Prostate gland (tissue), 2 donors: ENCODE data around the gene FHIT. TPM values are rescaled to one million over a fixed set of nuclear protein-coding genes. Genes with fewer than 3 reads are reported as not detected.

Experiments used
- DNase-seq: peaks from one replicate; pipeline ENCODE4 v3.0.0-alpha.2; 2019; ENCODE audit warnings: low spot score
- H3K27ac ChIP-seq, 2 donors: fragments of 200-600 bp; sonication (generic); 2 replicates each; pipeline ENCODE4 v1.5.1; 2017 to 2019
- H3K27me3 ChIP-seq: fragments of 200-600 bp; sonication (generic); replicated peaks from 2 replicates; pipeline ENCODE4 v1.5.1; 2019; ENCODE audit not compliant: insufficient read depth
- H3K36me3 ChIP-seq, 2 donors: fragments of 200-600 bp; sonication (generic); 1 replicate in 1 of 2; 2 replicates in 1 of 2; pipeline versions ENCODE4 v1.5.1 to v1.8.1; 2017 to 2019
- H3K4me1 ChIP-seq: fragments of 200-600 bp; sonication (generic); replicated peaks from 2 replicates; pipeline ENCODE4 v1.5.1; 2019
- H3K4me3 ChIP-seq, 2 donors: fragments of 200-600 bp; sonication (generic); 2 replicates each; pipeline ENCODE4 v1.5.1; 2017 to 2019
- H3K9me3 ChIP-seq: fragments of 200-600 bp; sonication (generic); 2 replicates; pipeline ENCODE4 v1.5.1; 2017
- CTCF ChIP-seq, 4 experiments: fragments of 200-600 bp in 2 of 4; fragments of 450-650 bp in 2 of 4; sonication (generic) in 2 of 4; IDR thresholded peaks; 1 replicate in 3 of 4; 2 replicates in 1 of 4; pipeline ENCODE4 v1.5.1; 2016 to 2019; ENCODE audit warnings: antibody characterized with exemption in 4 of 4, mild to moderate bottlenecking in 2 of 4, moderate library complexity in 2 of 4
- POLR2A ChIP-seq: fragments of 450-650 bp; IDR thresholded peaks from one replicate; pipeline ENCODE4 v1.6.1; 2016; ENCODE audit warnings: antibody characterized with exemption, mild to moderate bottlenecking
- POLR2AphosphoS5 ChIP-seq: sonication (generic); formaldehyde crosslinking; IDR thresholded peaks from one replicate; pipeline ENCODE4 v1.6.1; 2017; ENCODE audit warnings: antibody characterized with exemption
- WGBS: methylation state at CpG from one replicate; pipeline ENCODE4 v1.1.5; 2018; 5-methylcytosine and 5-hydroxymethylcytosine counted together
- intact Hi-C: fragments of 100-400 bp; cut with DNase I; formaldehyde crosslinking; loops from one replicate; pipeline ENCODE4 v1.14.2; 2022
- total RNA-seq, 2 donors: library from RNA; depleted of rRNA; stranded (reverse); fragments of >200 nt; gene quantifications; one replicate each; pipeline ENCODE4 v1.1.0, GENCODE V29; 2016

FHIT gene
- total RNA-seq, 2 donors from 2014 or later: 6.4 to 10.4 TPM

GRCh38 chr3:60294181-60294580, 957.1 kb downstream of the FHIT start:
- no peak overlapping the region for H3K27ac ChIP-seq
- H3K27me3 ChIP-seq: no peaks in the 10 kb centered on the region
- 29% methylated on average over 3 of the region's 3 CpGs for WGBS
- H3K9me3 ChIP-seq: no peaks in the 10 kb centered on the region
- H3K4me1 ChIP-seq: no peaks in the 10 kb centered on the region
- no peaks in the 10 kb centered on the region for H3K36me3 ChIP-seq
- H3K4me3 ChIP-seq: no peak overlapping the region
- no peak for TF ChIP-seq POLR2A
- no peak for TF ChIP-seq POLR2AphosphoS5
- TF ChIP-seq CTCF (IDR thresholded peaks at IDR 0.05): no peak
- no peak for DNase-seq
- intact Hi-C loops: no loop called here

- DNase-seq: no peak
- TF ChIP-seq CTCF (IDR thresholded peaks at IDR 0.05): no peak
- no peak for TF ChIP-seq POLR2A
- no peak for TF ChIP-seq POLR2AphosphoS5
- intact Hi-C loops: no loop called here
- Histone ChIP-seq H3K4me3 (no peak overlapping the region), H3K4me1 (no peaks in the 10 kb centered on the region), H3K27ac (no peak overlapping the region), H3K36me3 (no peaks in the 10 kb centered on the region), H3K27me3 (no peaks in the 10 kb centered on the region), H3K9me3 (no peaks in the 10 kb centered on the region)
- WGBS: 78% methylated on average over 6 of the region's 6 CpGs
Observed at GRCh38 chr3:60291115-60291514, 960.1 kb downstream of the FHIT start.

GRCh38 chr3:60290122-60290492, 961.1 kb downstream of the FHIT start:
- TF ChIP-seq CTCF (IDR thresholded peaks at IDR 0.05) (no peak), POLR2AphosphoS5 (no peak)
- H3K9me3 ChIP-seq: no peaks in the 10 kb centered on the region
- 100% methylated on average over 1 of the region's 1 CpG for WGBS

DNA sequence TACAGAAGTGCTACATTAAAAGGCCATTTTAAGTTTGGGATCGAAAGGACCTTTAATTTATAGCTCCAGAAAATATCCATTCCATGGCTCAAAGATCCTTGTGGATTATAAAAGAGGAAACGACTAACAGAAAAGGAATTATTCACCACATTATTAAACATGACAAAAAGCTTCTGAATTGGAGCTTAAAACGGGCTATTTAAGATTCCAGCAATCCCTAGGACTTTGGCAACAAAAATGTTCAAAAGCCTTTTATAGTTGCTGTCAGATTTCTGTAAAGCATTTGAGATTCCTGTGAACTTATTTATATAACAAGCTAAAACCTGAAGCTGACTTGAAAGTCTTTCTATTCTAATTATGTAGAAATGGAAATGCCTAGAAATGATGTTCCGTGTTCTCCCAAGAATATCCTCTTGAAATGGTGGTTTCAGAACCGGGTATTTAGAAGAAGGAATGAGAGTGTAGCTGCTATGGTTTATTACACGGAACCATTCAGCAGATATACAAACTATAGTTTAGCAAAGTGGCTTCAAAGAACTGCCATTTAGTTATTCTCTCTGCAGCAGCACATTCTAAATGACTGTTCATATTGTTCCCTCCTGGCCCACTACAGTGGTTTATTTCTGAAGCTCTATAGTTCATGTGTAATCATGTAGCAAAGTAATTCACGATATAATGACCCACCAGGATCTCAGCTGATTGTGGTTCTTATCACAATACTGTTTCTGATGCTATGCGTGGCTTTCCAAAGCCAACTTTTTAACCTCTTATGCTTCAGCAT, 961.7 kb downstream of the FHIT start:
- Histone ChIP-seq H3K36me3 (no peaks in the 10 kb centered on the region), H3K27ac (no peak overlapping the region), H3K4me1 (no peaks in the 10 kb centered on the region), H3K9me3 (no peaks in the 10 kb centered on the region), H3K27me3 (no peaks in the 10 kb centered on the region), H3K4me3 (no peak overlapping the region)
- intact Hi-C loops: no loop called here
- 51% methylated on average over 8 of the region's 8 CpGs for WGBS
- TF ChIP-seq CTCF (IDR thresholded peaks at IDR 0.05) (no peak), POLR2A (no peak), POLR2AphosphoS5 (no peak)
- no peak for DNase-seq

More at GRCh38 chr3:60290122-60290492, 961.1 kb downstream of the FHIT start:
- Histone ChIP-seq H3K4me3 (no peak overlapping the region), H3K36me3 (no peaks in the 10 kb centered on the region), H3K27ac (no peak overlapping the region), H3K27me3 (no peaks in the 10 kb centered on the region), H3K4me1 (no peaks in the 10 kb centered on the region)
- intact Hi-C loops: no loop called here
- no peak for DNase-seq

GRCh38 chr3:60282866-60283265, 968.4 kb downstream of the FHIT start:
- H3K9me3 ChIP-seq: no peaks in the 10 kb centered on the region
- intact Hi-C loops: no loop called here
- H3K4me3 ChIP-seq: no peak overlapping the region
- H3K4me1 ChIP-seq: no peaks in the 10 kb centered on the region
- no peak for DNase-seq
- 95% methylated on average over 2 of the region's 2 CpGs for WGBS
- TF ChIP-seq POLR2AphosphoS5 (no peak), CTCF (IDR thresholded peaks at IDR 0.05) (no peak), POLR2A (no peak)
- H3K27ac ChIP-seq: no peak overlapping the region
- H3K36me3 ChIP-seq: no peaks in the 10 kb centered on the region
- no peaks in the 10 kb centered on the region for H3K27me3 ChIP-seq
